ENCODE results near the gene SPON1.

DNA sequence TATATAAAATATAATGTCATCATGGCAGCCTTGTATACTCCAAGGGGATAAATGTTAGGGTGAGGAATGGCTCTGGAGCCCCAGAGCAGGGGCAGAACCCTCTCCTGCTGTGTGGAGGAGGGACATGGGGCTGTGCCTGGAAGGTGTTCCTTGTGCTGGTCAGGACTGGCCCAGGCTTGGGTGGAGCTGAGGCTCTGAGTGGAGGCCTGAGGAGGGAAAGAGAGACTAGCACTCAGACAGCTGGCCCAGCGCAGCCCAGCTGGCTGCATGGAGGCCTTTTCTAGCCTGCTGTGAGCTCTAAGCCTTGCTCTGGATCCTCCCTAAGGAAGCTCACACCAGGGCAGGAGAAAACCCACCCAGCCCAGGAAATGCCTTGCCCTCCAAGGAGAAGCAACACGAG lies 282.9 kb downstream of the SPON1 start:
- TF ChIP-seq, protein P1, sequence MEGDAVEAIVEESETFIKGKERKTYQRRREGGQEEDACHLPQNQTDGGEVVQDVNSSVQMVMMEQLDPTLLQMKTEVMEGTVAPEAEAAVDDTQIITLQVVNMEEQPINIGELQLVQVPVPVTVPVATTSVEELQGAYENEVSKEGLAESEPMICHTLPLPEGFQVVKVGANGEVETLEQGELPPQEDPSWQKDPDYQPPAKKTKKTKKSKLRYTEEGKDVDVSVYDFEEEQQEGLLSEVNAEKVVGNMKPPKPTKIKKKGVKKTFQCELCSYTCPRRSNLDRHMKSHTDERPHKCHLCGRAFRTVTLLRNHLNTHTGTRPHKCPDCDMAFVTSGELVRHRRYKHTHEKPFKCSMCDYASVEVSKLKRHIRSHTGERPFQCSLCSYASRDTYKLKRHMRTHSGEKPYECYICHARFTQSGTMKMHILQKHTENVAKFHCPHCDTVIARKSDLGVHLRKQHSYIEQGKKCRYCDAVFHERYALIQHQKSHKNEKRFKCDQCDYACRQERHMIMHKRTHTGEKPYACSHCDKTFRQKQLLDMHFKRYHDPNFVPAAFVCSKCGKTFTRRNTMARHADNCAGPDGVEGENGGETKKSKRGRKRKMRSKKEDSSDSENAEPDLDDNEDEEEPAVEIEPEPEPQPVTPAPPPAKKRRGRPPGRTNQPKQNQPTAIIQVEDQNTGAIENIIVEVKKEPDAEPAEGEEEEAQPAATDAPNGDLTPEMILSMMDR (IDR thresholded peaks at IDR 0.05; ENCODE audit: insufficient read depth, low read length, poor library complexity, severe bottlenecking) = no peak
- no peak for TF ChIP-seq EZH2phosphoT487 (conservative IDR thresholded peaks at IDR 0.05; ENCODE audit: low read length)
